Upper lobe of right lung (tissue), 1 donor: ENCODE measurements around the gene CXCR4. TPM values are rescaled to one million over a fixed set of nuclear protein-coding genes. Genes with fewer than 3 reads are reported as not detected.

Experiments
- ATAC-seq: fragments of 200-7000 bp; cut with Tn5 transposase; one replicate; pipeline ENCODE4 v1.9.1; 2020; ENCODE audit warnings: mild to moderate bottlenecking, moderate library complexity
- DNase-seq: peaks from one replicate; pipeline ENCODE4 v3.0.0-alpha.2; 2020
- H3K27ac ChIP-seq: fragments of 200-600 bp; one replicate; pipeline ENCODE4 v1.8.0; 2022
- H3K27me3 ChIP-seq: fragments of 200-600 bp; one replicate; pipeline ENCODE4 v1.8.0; 2022; ENCODE audit warnings: mild to moderate bottlenecking
- H3K36me3 ChIP-seq: fragments of 200-600 bp; one replicate; pipeline ENCODE4 v1.8.0; 2022
- H3K4me1 ChIP-seq: fragments of 200-600 bp; one replicate; pipeline ENCODE4 v1.8.0; 2022
- H3K4me3 ChIP-seq: fragments of 200-600 bp; one replicate; pipeline ENCODE4 v1.8.0; 2022; ENCODE audit warnings: mild to moderate bottlenecking
- H3K9me3 ChIP-seq: fragments of 200-600 bp; one replicate; pipeline ENCODE4 v1.8.0; 2022
- CTCF ChIP-seq: fragments of 200-600 bp; IDR thresholded peaks from one replicate; pipeline ENCODE4 v1.8.0; 2022; ENCODE audit warnings: antibody characterized with exemption
- intact Hi-C: fragments of 100-400 bp; cut with DNase I; formaldehyde crosslinking; loops from one replicate; pipeline ENCODE4 v1.11.0; 2022
- total RNA-seq: library from RNA; stranded (reverse); fragmentation: NEBNext Ultra II Directional; extraction: Animal tissue kit (Norgen Biotek cat#: 25700); gene quantifications from one replicate; pipeline ENCODE4 v1.2.1, GENCODE V29; 2021
- donor health status: DM: no; HTN: yes; CAD: no; lungs with severe emphysema.

Gene CXCR4
- total RNA-seq, 1 donor from 2014 or later: 45.2 TPM

GRCh38 chr2:136121204-136121910 lies 3.4 kb upstream of the CXCR4 start:
- no peaks in the 10 kb centered on the region for H3K36me3 ChIP-seq
- no peak for DNase-seq
- H3K4me3 ChIP-seq: no peak overlapping the region
- ATAC-seq: no peak
- no peaks in the 10 kb centered on the region for H3K9me3 ChIP-seq
- peaks cover 20% of the 10 kb centered on the region for H3K4me1 ChIP-seq
- no peak for TF ChIP-seq CTCF
- H3K27me3 ChIP-seq: peaks cover 16% of the 10 kb centered on the region
- intact Hi-C loops: no loop called here
- no peak overlapping the region for H3K27ac ChIP-seq

GRCh38 chr2:136119717-136120675 lies 2.0 kb upstream of the CXCR4 start:
- H3K9me3 ChIP-seq: no peaks in the 10 kb centered on the region
- peak overlapping the region; percentile 85 for H3K27ac ChIP-seq
- no peak for TF ChIP-seq CTCF
- peaks cover 28% of the 10 kb centered on the region for H3K27me3 ChIP-seq
- intact Hi-C loops: no loop called here
- H3K4me3 ChIP-seq: peak overlapping the region; percentile 62
- peaks cover 4% of the 10 kb centered on the region for H3K36me3 ChIP-seq
- ATAC-seq (no peak), DNase-seq (no peak)
- H3K4me1 ChIP-seq: peaks cover 24% of the 10 kb centered on the region

GRCh38 chr2:136118819-136119716 lies 1.1 kb upstream of the CXCR4 start:
- H3K36me3 ChIP-seq: peaks cover 8% of the 10 kb centered on the region
- H3K27me3 ChIP-seq: peaks cover 31% of the 10 kb centered on the region
- ATAC-seq: peak; percentile 80
- intact Hi-C loops: no loop called here
- TF ChIP-seq CTCF: no peak
- DNase-seq: peak; percentile 87
- peaks cover 24% of the 10 kb centered on the region for H3K4me1 ChIP-seq
- H3K27ac ChIP-seq: peak overlapping the region; percentile 85
- H3K9me3 ChIP-seq: no peaks in the 10 kb centered on the region
- peak overlapping the region; percentile 62 for H3K4me3 ChIP-seq

- DNase-seq: peak; percentile 81
- peak; percentile 15 for ATAC-seq
- H3K27me3 ChIP-seq: peaks cover 35% of the 10 kb centered on the region
- peak overlapping the region; percentile 62 for H3K4me3 ChIP-seq
- intact Hi-C loops: no loop called here
- peaks cover 24% of the 10 kb centered on the region for H3K4me1 ChIP-seq
- peak overlapping the region; percentile 85 for H3K27ac ChIP-seq
- H3K9me3 ChIP-seq: no peaks in the 10 kb centered on the region
- peak; percentile 7 for TF ChIP-seq CTCF
- peaks cover 8% of the 10 kb centered on the region for H3K36me3 ChIP-seq
Observed at GRCh38 chr2:136117391-136117841, 533 bp downstream of the CXCR4 start.

GRCh38 chr2:136116813-136117390 lies 1.0 kb downstream of the CXCR4 start:
- DNase-seq (peak; percentile 80), ATAC-seq (peak; percentile 25)
- intact Hi-C loops: no loop called here
- Histone ChIP-seq H3K4me3 (peak overlapping the region; percentile 62), H3K9me3 (no peaks in the 10 kb centered on the region), H3K36me3 (peaks cover 8% of the 10 kb centered on the region), H3K27ac (peak overlapping the region; percentile 85), H3K4me1 (peaks cover 24% of the 10 kb centered on the region), H3K27me3 (peaks cover 38% of the 10 kb centered on the region)
- TF ChIP-seq CTCF: no peak
